Measurements from ENCODE around the gene CELF1.
"Not testable (repeated sequence)": the region's sequence is repeated elsewhere in the genome, so short reads cannot be mapped to it uniquely, and the experiment has no call there.

CELF1 gene

GRCh38 chr11:47538741-47539565, 14.0 kb downstream of the CELF1 start:
- no peak for DNase-seq (ENCODE audit: low read depth in 2 of 2)

- DNase-seq (ENCODE audit: low read depth in 2 of 2) = no peak
These were observed 16.0 kb downstream of the CELF1 start for GRCh38 chr11:47536915-47537314.

- DNase-seq (ENCODE audit: low read depth in 2 of 2) = no peak
These were observed 18.2 kb downstream of the CELF1 start for GRCh38 chr11:47534704-47535251.

- no peak for DNase-seq (ENCODE audit: low read depth in 2 of 2)
These were observed 19.2 kb downstream of the CELF1 start for GRCh38 chr11:47533690-47534151.

GRCh38 chr11:47532597-47533213, 20.2 kb downstream of the CELF1 start:
- DNase-seq (ENCODE audit: low read depth in 2 of 2) = no peak

- no peak for DNase-seq (ENCODE audit: low read depth in 2 of 2)
These were observed 21.3 kb downstream of the CELF1 start for GRCh38 chr11:47531666-47532065.

GRCh38 chr11:47530721-47531120, 22.2 kb downstream of the CELF1 start:
- not testable (repeated sequence) for DNase-seq (ENCODE audit: low read depth in 2 of 2)

GRCh38 chr11:47529951-47530350, 23.0 kb downstream of the CELF1 start:
- DNase-seq (ENCODE audit: low read depth in 2 of 2) = no peak

GRCh38 chr11:47527186-47527585, 25.7 kb downstream of the CELF1 start:
- DNase-seq (ENCODE audit: low read depth in 2 of 2) = no peak

GRCh38 chr11:47526032-47526431, 26.9 kb downstream of the CELF1 start:
- DNase-seq (ENCODE audit: low read depth in 2 of 2) = not testable (repeated sequence)

GRCh38 chr11:47524291-47524874, 28.5 kb downstream of the CELF1 start:
- no peak for DNase-seq (ENCODE audit: low read depth in 2 of 2)

- peak in 1 of 2 donors; percentile 25 for DNase-seq (ENCODE audit: low read depth in 2 of 2)
These were observed 29.3 kb downstream of the CELF1 start for GRCh38 chr11:47523490-47524225.

- DNase-seq (ENCODE audit: low read depth in 2 of 2) = no peak
These were observed 34.5 kb downstream of the CELF1 start for GRCh38 chr11:47518212-47518964.

- DNase-seq (ENCODE audit: low read depth in 2 of 2) = no peak
These were observed 35.7 kb downstream of the CELF1 start for GRCh38 chr11:47516984-47517853.

- no peak for DNase-seq (ENCODE audit: low read depth in 2 of 2)
These were observed 36.8 kb downstream of the CELF1 start for GRCh38 chr11:47516155-47516554.

GRCh38 chr11:47514825-47515647, 37.9 kb downstream of the CELF1 start:
- DNase-seq (ENCODE audit: low read depth in 2 of 2) = no peak

GRCh38 chr11:47512701-47513100, 40.2 kb downstream of the CELF1 start:
- DNase-seq (ENCODE audit: low read depth in 2 of 2) = no peak

GRCh38 chr11:47511917-47512316, 41.0 kb downstream of the CELF1 start:
- no peak for DNase-seq (ENCODE audit: low read depth in 2 of 2)

- DNase-seq (ENCODE audit: low read depth in 2 of 2) = no peak
These were observed 42.7 kb downstream of the CELF1 start for GRCh38 chr11:47510209-47510608.
